Measurements from ENCODE around the gene STPG4. TPM values are rescaled to one million over a fixed set of nuclear protein-coding genes. Genes with fewer than 3 reads are reported as not detected.
A peak's percentile ranks its signal among the peaks of the same experiment; 100 is the strongest.

STPG4 gene
- total RNA-seq, 3 donors from 2014 or later: 0.32 TPM; not detected in 2

- peak in 1 of 2 donors; percentile 58 for DNase-seq (ENCODE audit: low spot score in 2 of 2)
- intact Hi-C loops (cut with DNase I; ENCODE audit: low total_unique reads): no loop called here
- Histone ChIP-seq H3K9me3 (no peaks in the 10 kb centered on the region), H3K36me3 (no peaks in the 10 kb centered on the region), H3K4me1 (peaks cover 27 to 28% of the 10 kb centered on the region in 2 donors), H3K4me3 (no peak overlapping the region), H3K27ac (peak overlapping the region; percentile 94 to 97), H3K27me3 (no peaks in the 10 kb centered on the region)
- TF ChIP-seq POLR2AphosphoS5 (IDR thresholded peaks at IDR 0.05) (no peak), CTCF (IDR thresholded peaks at IDR 0.05) (no peak), POLR2A (IDR thresholded peaks at IDR 0.05) (no peak)
Observed at GRCh38 chr2:47070920-47071824, 83.9 kb downstream of the STPG4 start.

- DNase-seq (ENCODE audit: low spot score in 2 of 2): no peak
- intact Hi-C loops (cut with DNase I; ENCODE audit: low total_unique reads): no loop called here
Observed at GRCh38 chr2:47070155-47070919, 84.8 kb downstream of the STPG4 start.

GRCh38 chr2:47069628-47070154 is 85.4 kb downstream of the STPG4 start:
- peaks cover 27 to 28% of the 10 kb centered on the region in 2 donors for H3K4me1 ChIP-seq
- no peaks in the 10 kb centered on the region for H3K36me3 ChIP-seq
- peak overlapping the region; percentile 94 to 97 for H3K27ac ChIP-seq
- intact Hi-C loops (cut with DNase I; ENCODE audit: low total_unique reads): loop anchor here (5.0 kb wide), 1 partner anchor 1462 kb away; no protein-coding TSS in a partner anchor
- TF ChIP-seq POLR2AphosphoS5 (IDR thresholded peaks at IDR 0.05) (peak in 2 of 3 donors; percentile 41 to 47), CTCF (IDR thresholded peaks at IDR 0.05) (no peak)
- H3K9me3 ChIP-seq: no peaks in the 10 kb centered on the region
- peak; percentile 87 to 96 for DNase-seq (ENCODE audit: low spot score in 2 of 2)
- no peak overlapping the region for H3K4me3 ChIP-seq
- H3K27me3 ChIP-seq: no peaks in the 10 kb centered on the region

More at GRCh38 chr2:47070155-47070919, 84.8 kb downstream of the STPG4 start:
- peaks cover 27 to 28% of the 10 kb centered on the region in 2 donors for H3K4me1 ChIP-seq
- H3K9me3 ChIP-seq: no peaks in the 10 kb centered on the region
- no peaks in the 10 kb centered on the region for H3K27me3 ChIP-seq
- no peak for TF ChIP-seq POLR2A (IDR thresholded peaks at IDR 0.05)
- TF ChIP-seq POLR2AphosphoS5 (IDR thresholded peaks at IDR 0.05): no peak
- TF ChIP-seq CTCF (IDR thresholded peaks at IDR 0.05): no peak
- no peak overlapping the region for H3K4me3 ChIP-seq
- H3K27ac ChIP-seq: peak overlapping the region; percentile 94 to 97
- H3K36me3 ChIP-seq: no peaks in the 10 kb centered on the region

GRCh38 chr2:47068981-47069627 is 86.0 kb downstream of the STPG4 start:
- H3K4me1 ChIP-seq: peaks cover 27 to 28% of the 10 kb centered on the region in 2 donors
- DNase-seq (ENCODE audit: low spot score in 2 of 2): no peak
- no peaks in the 10 kb centered on the region for H3K9me3 ChIP-seq
- peak overlapping the region; percentile 94 to 97 for H3K27ac ChIP-seq
- intact Hi-C loops (cut with DNase I; ENCODE audit: low total_unique reads): loop anchor here (5.0 kb wide), 1 partner anchor 1462 kb away; no protein-coding TSS in a partner anchor
- no peak overlapping the region for H3K4me3 ChIP-seq
- H3K27me3 ChIP-seq: no peaks in the 10 kb centered on the region
- TF ChIP-seq CTCF (IDR thresholded peaks at IDR 0.05): no peak
- no peak for TF ChIP-seq POLR2AphosphoS5 (IDR thresholded peaks at IDR 0.05)
- no peak for TF ChIP-seq POLR2A (IDR thresholded peaks at IDR 0.05)
- no peaks in the 10 kb centered on the region for H3K36me3 ChIP-seq

Measured in breast epithelium (tissue), 4 donors.